H9 (cell line): Measurements from ENCODE around the gene EEF1G. TPM values are rescaled to one million over a fixed set of nuclear protein-coding genes. Genes with fewer than 3 reads are reported as not detected.

ENCODE experiments used
- DNase-seq: peaks from one replicate; pipeline ENCODE4 v3.0.0-alpha.2; 2017
- H2AFZ ChIP-seq: one replicate; pipeline ENCODE4 v1.6.1; 2013; ENCODE audit warnings: mild to moderate bottlenecking, low read length, control low read depth, moderate library complexity
- H2AK5ac ChIP-seq: 2 replicates; pipeline ENCODE4 v1.6.1; 2013; ENCODE audit warnings: low read length, control low read depth, mixed read lengths; ENCODE audit not compliant: insufficient read length
- H2BK120ac ChIP-seq: one replicate; pipeline ENCODE4 v1.6.1; 2013; ENCODE audit warnings: low read depth, mild to moderate bottlenecking, low read length, control low read depth, inconsistent platforms; ENCODE audit not compliant: poor library complexity, severe bottlenecking
- H2BK12ac ChIP-seq: 2 replicates; pipeline ENCODE4 v1.6.1; 2013; ENCODE audit warnings: low read length, control low read depth, mixed read lengths, low read depth; ENCODE audit not compliant: insufficient read length
- H2BK15ac ChIP-seq: 2 replicates; pipeline ENCODE4 v1.6.1; 2013; ENCODE audit warnings: low read depth, low read length, control low read depth
- H2BK20ac ChIP-seq: one replicate; pipeline ENCODE4 v1.6.1; 2013; ENCODE audit warnings: low read depth, mild to moderate bottlenecking, low read length, control low read depth, inconsistent platforms; ENCODE audit not compliant: poor library complexity, severe bottlenecking
- H2BK5ac ChIP-seq: 2 replicates; pipeline ENCODE4 v1.6.1; 2013; ENCODE audit warnings: low read length, control low read depth, mixed read lengths; ENCODE audit not compliant: insufficient read length
- H3K14ac ChIP-seq: 2 replicates; pipeline ENCODE4 v1.6.1; 2013; ENCODE audit warnings: low read length, control low read depth; ENCODE audit not compliant: insufficient read depth
- H3K18ac ChIP-seq: 2 replicates; pipeline ENCODE4 v1.6.1; 2013; ENCODE audit warnings: low read depth, mild to moderate bottlenecking, mixed read lengths, low read length, control low read depth; ENCODE audit not compliant: insufficient read length
- H3K23ac ChIP-seq: 2 replicates; pipeline ENCODE4 v1.6.1; 2013; ENCODE audit warnings: low read length, control low read depth, mixed read lengths, low read depth; ENCODE audit not compliant: insufficient read length
- H3K23me2 ChIP-seq: 2 replicates; pipeline ENCODE4 v1.6.1; 2013; ENCODE audit warnings: low read depth, mild to moderate bottlenecking, mixed read lengths, low read length, control low read depth; ENCODE audit not compliant: insufficient read length, poor library complexity, severe bottlenecking
- H3K27ac ChIP-seq: 2 replicates; pipeline ENCODE4 v1.5.1; 2013; ENCODE audit warnings: low read length, control low read depth, mixed read lengths, low read depth; ENCODE audit not compliant: insufficient read length
- H3K27me3 ChIP-seq: 2 replicates; pipeline ENCODE4 v1.6.1; 2013; ENCODE audit warnings: low read length, control low read depth, inconsistent platforms; ENCODE audit not compliant: insufficient read depth
- H3K4ac ChIP-seq: 2 replicates; pipeline ENCODE4 v1.6.1; 2013; ENCODE audit warnings: low read depth, mild to moderate bottlenecking, control low read depth, inconsistent platforms, low read length, moderate library complexity
- H3K4me1 ChIP-seq: 2 replicates; pipeline ENCODE4 v1.6.1; 2013; ENCODE audit warnings: low read length, control low read depth, inconsistent platforms; ENCODE audit not compliant: insufficient read depth
- H3K4me2 ChIP-seq: 2 replicates; pipeline ENCODE4 v1.6.1; 2013; ENCODE audit warnings: low read length, control low read depth, mixed read lengths; ENCODE audit not compliant: insufficient read length, insufficient read depth
- H3K56ac ChIP-seq: 2 replicates; pipeline ENCODE4 v1.6.1; 2013; ENCODE audit warnings: low read depth, mild to moderate bottlenecking, mixed read lengths, low read length, control low read depth; ENCODE audit not compliant: insufficient read length
- H3K79me1 ChIP-seq: 2 replicates; pipeline ENCODE4 v1.6.1; 2013; ENCODE audit warnings: low read depth, mild to moderate bottlenecking, moderate library complexity, low read length, control low read depth, inconsistent platforms; ENCODE audit not compliant: insufficient read depth, poor library complexity, severe bottlenecking
- H3K79me2 ChIP-seq: 2 replicates; pipeline ENCODE4 v1.6.1; 2013; ENCODE audit warnings: low read length, control low read depth, inconsistent platforms; ENCODE audit not compliant: insufficient read depth
- H3K9ac ChIP-seq: 2 replicates; pipeline ENCODE4 v1.6.1; 2013; ENCODE audit warnings: low read length, control low read depth, mixed read lengths; ENCODE audit not compliant: insufficient read length; ENCODE audit errors: extremely low read depth
- H3K9me3 ChIP-seq: one replicate; pipeline ENCODE4 v1.6.1; 2013; ENCODE audit warnings: low read depth, low read length, inconsistent platforms; ENCODE audit not compliant: control insufficient read depth
- H3T11ph ChIP-seq: one replicate; pipeline ENCODE4 v1.6.1; 2013; ENCODE audit warnings: mild to moderate bottlenecking, low read length, control low read depth, inconsistent platforms
- H4K20me1 ChIP-seq: one replicate; pipeline ENCODE4 v1.6.1; 2013; ENCODE audit not compliant: control insufficient read depth, insufficient read length, insufficient read depth
- H4K5ac ChIP-seq: 2 replicates; pipeline ENCODE4 v1.6.1; 2013; ENCODE audit warnings: low read depth, mild to moderate bottlenecking, mixed read lengths, low read length, control low read depth; ENCODE audit not compliant: insufficient read length
- H4K8ac ChIP-seq: replicated peaks from 2 replicates; pipeline ENCODE4 v1.6.1; 2013; ENCODE audit warnings: low read length, control low read depth, mixed read lengths, low read depth; ENCODE audit not compliant: insufficient read length
- H4K91ac ChIP-seq: 2 replicates; pipeline ENCODE4 v1.6.1; 2013; ENCODE audit warnings: low read depth, mild to moderate bottlenecking, moderate library complexity, mixed read lengths, low read length, control low read depth; ENCODE audit not compliant: insufficient read length
- H3K27ac Mint-ChIP-seq, 3 experiments: 2 replicates in 2 of 3; 3 replicates in 1 of 3; pipeline ENCODE4 v1.8.0; 2020 to 2021; ENCODE audit warnings: mixed read lengths in 3 of 3, mild to moderate bottlenecking in 1 of 3, moderate library complexity in 1 of 3
- H3K27me3 Mint-ChIP-seq: 2 replicates; pipeline ENCODE4 v1.8.0; 2021; ENCODE audit warnings: low read depth, mild to moderate bottlenecking, moderate library complexity, mixed read lengths
- H3K36me3 Mint-ChIP-seq, 3 experiments: 2 replicates in 2 of 3; 3 replicates in 1 of 3; pipeline ENCODE4 v1.8.0; 2020 to 2021; ENCODE audit warnings: low read depth in 3 of 3, mixed read lengths in 3 of 3; ENCODE audit not compliant: insufficient read depth in 1 of 3
- H3K4me1 Mint-ChIP-seq, 2 experiments: 2 replicates each; pipeline ENCODE4 v1.8.0; 2020; ENCODE audit warnings: mixed read lengths in 2 of 2
- H3K4me3 Mint-ChIP-seq, 2 experiments: 2 replicates in 1 of 2; 3 replicates in 1 of 2; pipeline ENCODE4 v1.8.0; 2020 to 2021; ENCODE audit warnings: mild to moderate bottlenecking in 2 of 2, mixed read lengths in 2 of 2, moderate library complexity in 1 of 2
- H3K9me3 Mint-ChIP-seq, 2 experiments: 2 replicates in 1 of 2; 3 replicates in 1 of 2; pipeline ENCODE4 v1.8.0; 2020; ENCODE audit warnings: mild to moderate bottlenecking in 2 of 2, mixed read lengths in 2 of 2, moderate library complexity in 1 of 2
- CTCF ChIP-seq: fragments of 200-600 bp; sonication (generic); conservative IDR thresholded peaks from 3 replicates; pipeline ENCODE4 v1.8.0; 2021; ENCODE audit warnings: antibody characterized with exemption, mild to moderate bottlenecking
- WGBS: extraction: QIAGEN DNeasy Blood & Tissue Kit; methylation state at CpG from one replicate; pipeline ENCODE4 v1.1.7; 2013; ENCODE audit warnings: missing lambda C conversion rate, low lambda C conversion rate, mixed read lengths; ENCODE audit not compliant: insufficient read length; ENCODE audit errors: extremely low coverage; 5-methylcytosine and 5-hydroxymethylcytosine counted together
- total RNA-seq: library from RNA; stranded (reverse); gene quantifications from 2 replicates; pipeline ENCODE4 v1.2.1, GENCODE V29; 2021

The EEF1G gene
- total RNA-seq, 1 experiment from 2014 or later = 1,790 TPM

DNA sequence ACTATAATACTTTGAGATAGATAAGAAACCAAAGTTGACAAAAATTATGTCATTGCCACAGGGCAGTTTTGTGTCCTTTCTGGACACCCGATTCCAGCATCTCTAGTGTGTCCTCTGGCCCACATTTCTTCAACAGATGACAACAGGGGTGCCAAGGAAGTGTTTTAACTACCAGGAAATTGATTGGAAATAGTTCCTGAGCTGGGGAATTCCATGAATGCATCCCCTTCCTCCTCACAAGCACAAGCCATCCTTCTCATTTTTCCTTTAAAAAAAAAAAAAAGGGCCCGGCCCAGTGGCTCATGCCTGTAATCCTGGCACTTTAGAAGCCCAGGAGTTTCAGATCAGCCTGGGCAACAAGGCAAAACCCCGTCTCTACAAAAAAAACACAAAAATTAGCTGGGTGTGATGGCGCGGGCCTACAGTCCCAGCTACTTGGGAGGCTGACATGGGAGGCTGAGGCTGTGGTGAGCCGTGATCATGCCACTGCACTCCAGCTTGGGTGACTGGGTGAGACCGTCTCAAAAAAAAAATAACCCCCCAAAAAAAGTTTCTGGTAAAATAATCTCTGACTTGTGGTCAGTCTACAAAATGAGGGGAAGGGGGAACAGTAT lies 48.9 kb upstream of the EEF1G start:
- H2BK20ac ChIP-seq = no peak overlapping the region
- peaks cover 8% of the 10 kb centered on the region for H3K23me2 ChIP-seq
- H2BK15ac ChIP-seq = no peak overlapping the region
- no peaks in the 10 kb centered on the region for H3K9me3 ChIP-seq
- H4K20me1 ChIP-seq = peaks cover 2% of the 10 kb centered on the region
- no peak overlapping the region for H3K18ac ChIP-seq
- Mint-ChIP-seq H3K4me3 (peak overlapping the region; percentile 77 to 95), H3K27me3 (no peaks in the 10 kb centered on the region), H3K27ac (peak overlapping the region; percentile 90 to 93 (median 93)), H3K36me3 (peaks cover 24 to 46% (median 40%) of the 10 kb centered on the region in 3 experiments; a peak in 6 of 7 replicates), H3K9me3 (no peaks in the 10 kb centered on the region), H3K4me1 (peaks cover 17 to 19% of the 10 kb centered on the region in 2 experiments)
- no peak overlapping the region for H3T11ph ChIP-seq
- no CpG with 5 or more reads among the region's 7 CpGs for WGBS
- H4K8ac ChIP-seq = no peak overlapping the region
- no peak for TF ChIP-seq CTCF
- no peak overlapping the region for H2AFZ ChIP-seq
- no peak overlapping the region for H4K5ac ChIP-seq
- H3K27ac ChIP-seq = no peak overlapping the region
- no peak overlapping the region for H3K23ac ChIP-seq
- no peak for DNase-seq
- H2AK5ac ChIP-seq = no peak overlapping the region
- H3K4me2 ChIP-seq = peak overlapping the region; percentile 5
- no peaks in the 10 kb centered on the region; the same call in 1 of the 2 replicates for H3K79me2 ChIP-seq
- H2BK5ac ChIP-seq = no peak overlapping the region
- no peak overlapping the region for H3K14ac ChIP-seq
- no peak overlapping the region for H2BK12ac ChIP-seq
- H3K4ac ChIP-seq = no peak overlapping the region
- peaks cover 2% of the 10 kb centered on the region; the same call in 1 of the 2 replicates for H3K4me1 ChIP-seq
- no peak overlapping the region for H3K56ac ChIP-seq
- no peaks in the 10 kb centered on the region for H3K27me3 ChIP-seq
- no peak overlapping the region for H4K91ac ChIP-seq
- no peaks in the 10 kb centered on the region for H3K79me1 ChIP-seq
- no peak overlapping the region for H2BK120ac ChIP-seq
- H3K9ac ChIP-seq = no peak overlapping the region
